ENCODE data around the gene SDF2L1.
"Not testable (repeated sequence)": the region's sequence is repeated elsewhere in the genome, so short reads cannot be mapped to it uniquely, and the experiment has no call there.

SDF2L1 gene

DNA sequence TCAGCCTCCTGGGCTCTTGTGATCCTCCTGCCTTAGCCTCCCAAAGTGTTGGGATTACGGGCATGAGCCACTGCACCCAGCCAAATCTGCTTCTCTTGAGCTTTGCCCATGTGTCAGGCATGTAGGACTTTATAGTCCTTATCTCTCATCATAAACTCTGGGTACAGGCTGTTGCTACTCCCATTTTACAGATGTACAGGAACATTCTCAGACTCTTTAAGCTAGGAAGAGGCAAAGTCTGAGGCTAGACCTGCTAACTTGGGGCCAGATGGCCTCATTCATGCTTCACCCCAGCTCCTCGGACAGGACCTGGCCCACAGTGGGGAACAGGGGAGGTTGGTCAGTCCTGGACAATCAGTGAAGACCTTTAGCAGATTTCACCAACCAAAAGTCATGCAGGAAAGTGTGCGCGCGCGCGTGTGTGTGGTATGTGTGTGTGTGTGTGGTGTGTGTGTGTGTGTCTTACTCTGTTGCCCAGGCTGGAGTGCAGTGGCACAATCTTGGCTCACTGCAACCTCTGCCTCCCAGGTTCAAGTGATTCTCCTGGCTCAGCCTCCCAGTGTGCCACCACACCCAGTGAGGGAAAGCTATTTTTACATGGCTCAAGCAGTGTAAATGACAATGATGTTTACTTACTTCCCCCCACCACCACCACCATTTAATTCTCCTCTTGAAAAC lies 36.1 kb upstream of the SDF2L1 start (continued):
- TF ChIP-seq RARB (CRISPR knock-in tag; IDR thresholded peaks at IDR 0.05), result no peak
- TF ChIP-seq PPARA (CRISPR knock-in tag; IDR thresholded peaks at IDR 0.05; ENCODE audit: borderline replicate concordance), result no peak
- TF ChIP-seq, protein P1, sequence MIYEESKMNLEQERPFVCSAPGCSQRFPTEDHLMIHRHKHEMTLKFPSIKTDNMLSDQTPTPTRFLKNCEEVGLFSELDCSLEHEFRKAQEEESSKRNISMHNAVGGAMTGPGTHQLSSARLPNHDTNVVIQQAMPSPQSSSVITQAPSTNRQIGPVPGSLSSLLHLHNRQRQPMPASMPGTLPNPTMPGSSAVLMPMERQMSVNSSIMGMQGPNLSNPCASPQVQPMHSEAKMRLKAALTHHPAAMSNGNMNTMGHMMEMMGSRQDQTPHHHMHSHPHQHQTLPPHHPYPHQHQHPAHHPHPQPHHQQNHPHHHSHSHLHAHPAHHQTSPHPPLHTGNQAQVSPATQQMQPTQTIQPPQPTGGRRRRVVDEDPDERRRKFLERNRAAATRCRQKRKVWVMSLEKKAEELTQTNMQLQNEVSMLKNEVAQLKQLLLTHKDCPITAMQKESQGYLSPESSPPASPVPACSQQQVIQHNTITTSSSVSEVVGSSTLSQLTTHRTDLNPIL (CRISPR knock-in tag; IDR thresholded peaks at IDR 0.05; ENCODE audit: low read depth), result no peak
- TF ChIP-seq TOX (CRISPR knock-in tag; IDR thresholded peaks at IDR 0.05; ENCODE audit: borderline replicate concordance), result no peak
- no peak for TF ChIP-seq TCF4 (CRISPR knock-in tag; IDR thresholded peaks at IDR 0.05; ENCODE audit: borderline replicate concordance)
- no peak for TF ChIP-seq SNAI2 (CRISPR knock-in tag; IDR thresholded peaks at IDR 0.05)
- no peak for TF ChIP-seq GLIS3 (CRISPR knock-in tag; IDR thresholded peaks at IDR 0.05)
- TF ChIP-seq ZNF70 (CRISPR knock-in tag; IDR thresholded peaks at IDR 0.05), result no peak

DNA sequence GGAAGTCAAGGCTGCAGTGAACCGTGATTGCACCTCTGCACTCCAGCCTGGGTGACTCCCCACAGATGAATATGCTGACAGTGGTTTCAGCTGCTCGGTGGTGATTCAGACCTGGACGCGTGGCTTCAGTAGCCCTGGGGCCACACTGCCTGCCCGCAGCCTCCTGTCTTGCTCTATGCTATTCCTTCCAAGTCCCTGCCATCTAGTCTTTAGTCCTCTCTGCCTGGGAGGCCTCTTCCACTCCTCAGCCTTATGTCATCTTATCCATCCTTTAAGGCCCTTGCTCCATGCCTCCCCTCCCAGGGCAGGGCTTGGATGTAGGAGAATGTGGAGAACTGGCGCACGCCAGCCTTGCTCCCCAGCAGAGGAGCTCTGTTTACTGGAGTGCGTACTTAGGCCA lies 35.3 kb upstream of the SDF2L1 start:
- TF ChIP-seq ZNF8 (CRISPR knock-in tag; IDR thresholded peaks at IDR 0.05) (no peak), TCF4 (CRISPR knock-in tag; IDR thresholded peaks at IDR 0.05; ENCODE audit: borderline replicate concordance) (no peak), ESRRG (CRISPR knock-in tag; IDR thresholded peaks at IDR 0.05) (no peak), SNAI2 (CRISPR knock-in tag; IDR thresholded peaks at IDR 0.05) (no peak), ARNTL (CRISPR knock-in tag; IDR thresholded peaks at IDR 0.05; ENCODE audit: borderline replicate concordance, low read depth) (no peak), ZC3H10 (CRISPR knock-in tag; IDR thresholded peaks at IDR 0.05) (no peak), PPARA (CRISPR knock-in tag; IDR thresholded peaks at IDR 0.05; ENCODE audit: borderline replicate concordance) (no peak), ZFP3 (CRISPR knock-in tag; IDR thresholded peaks at IDR 0.05) (no peak), CSDC2 (CRISPR knock-in tag; IDR thresholded peaks at IDR 0.05) (no peak), TOX (CRISPR knock-in tag; IDR thresholded peaks at IDR 0.05; ENCODE audit: borderline replicate concordance) (no peak), OSR1 (CRISPR knock-in tag; IDR thresholded peaks at IDR 0.05) (no peak), CSRNP3 (CRISPR knock-in tag; IDR thresholded peaks at IDR 0.05) (no peak), ZNF70 (CRISPR knock-in tag; IDR thresholded peaks at IDR 0.05) (no peak), GLIS3 (CRISPR knock-in tag; IDR thresholded peaks at IDR 0.05) (no peak)
- TF ChIP-seq, protein P2, sequence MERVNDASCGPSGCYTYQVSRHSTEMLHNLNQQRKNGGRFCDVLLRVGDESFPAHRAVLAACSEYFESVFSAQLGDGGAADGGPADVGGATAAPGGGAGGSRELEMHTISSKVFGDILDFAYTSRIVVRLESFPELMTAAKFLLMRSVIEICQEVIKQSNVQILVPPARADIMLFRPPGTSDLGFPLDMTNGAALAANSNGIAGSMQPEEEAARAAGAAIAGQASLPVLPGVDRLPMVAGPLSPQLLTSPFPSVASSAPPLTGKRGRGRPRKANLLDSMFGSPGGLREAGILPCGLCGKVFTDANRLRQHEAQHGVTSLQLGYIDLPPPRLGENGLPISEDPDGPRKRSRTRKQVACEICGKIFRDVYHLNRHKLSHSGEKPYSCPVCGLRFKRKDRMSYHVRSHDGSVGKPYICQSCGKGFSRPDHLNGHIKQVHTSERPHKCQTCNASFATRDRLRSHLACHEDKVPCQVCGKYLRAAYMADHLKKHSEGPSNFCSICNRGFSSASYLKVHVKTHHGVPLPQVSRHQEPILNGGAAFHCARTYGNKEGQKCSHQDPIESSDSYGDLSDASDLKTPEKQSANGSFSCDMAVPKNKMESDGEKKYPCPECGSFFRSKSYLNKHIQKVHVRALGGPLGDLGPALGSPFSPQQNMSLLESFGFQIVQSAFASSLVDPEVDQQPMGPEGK (CRISPR knock-in tag; IDR thresholded peaks at IDR 0.05; ENCODE audit: borderline replicate concordance), result no peak

GRCh38 chr22:21609556-21610157 lies 32.4 kb upstream of the SDF2L1 start:
- ATAC-seq, result not testable (repeated sequence)

More for the DNA sequence above, 35.3 kb upstream of the SDF2L1 start:
- ATAC-seq, result no peak

- TF ChIP-seq POU6F1 (CRISPR knock-in tag; IDR thresholded peaks at IDR 0.05; ENCODE audit: borderline replicate concordance, low read depth), result no peak
- no peak; the same call in 2 of the 3 replicates for ATAC-seq
Observed at GRCh38 chr22:21611210-21611977, 30.7 kb upstream of the SDF2L1 start.

DNA sequence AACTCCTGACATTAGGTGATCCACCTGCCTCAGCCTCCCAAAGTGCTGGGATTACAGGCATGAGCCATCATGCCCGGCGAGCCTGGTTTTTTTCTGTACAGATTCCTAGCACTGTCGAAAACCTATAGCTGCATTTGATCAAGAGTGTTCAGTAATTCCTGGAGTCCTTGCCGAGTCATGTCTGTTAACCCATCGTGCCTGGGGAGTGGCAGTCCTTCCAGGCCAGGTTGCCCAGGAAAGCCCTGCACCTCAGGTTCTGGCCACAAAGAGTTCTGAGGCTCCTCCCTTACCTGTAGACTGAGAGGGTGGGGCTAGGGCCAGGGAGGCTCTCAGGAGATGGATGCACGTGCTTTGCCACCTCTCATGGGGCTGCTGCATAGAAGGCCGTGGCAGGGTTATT lies 29.2 kb upstream of the SDF2L1 start:
- no peak for ATAC-seq

More for the DNA sequence above, 29.2 kb upstream of the SDF2L1 start:
- TF ChIP-seq TSHZ2 (CRISPR knock-in tag; IDR thresholded peaks at IDR 0.05) (no peak), OSR1 (CRISPR knock-in tag; IDR thresholded peaks at IDR 0.05) (no peak), POU6F1 (CRISPR knock-in tag; IDR thresholded peaks at IDR 0.05; ENCODE audit: borderline replicate concordance, low read depth) (no peak), ESRRG (CRISPR knock-in tag; IDR thresholded peaks at IDR 0.05) (no peak), RARB (CRISPR knock-in tag; IDR thresholded peaks at IDR 0.05) (no peak)
- TF ChIP-seq, protein P1 (CRISPR knock-in tag; IDR thresholded peaks at IDR 0.05; ENCODE audit: low read depth), result no peak
